Right ventricle myocardium superior (tissue), 1 donor: ENCODE data around the gene RBMS3. TPM values are rescaled to one million over a fixed set of nuclear protein-coding genes. Genes with fewer than 3 reads are reported as not detected.
A peak's percentile ranks its signal among the peaks of the same experiment; 100 is the strongest.
"Not testable (repeated sequence)": the region's sequence is repeated elsewhere in the genome, so short reads cannot be mapped to it uniquely, and the experiment has no call there.

Source experiments
- ATAC-seq: fragments of 200-7000 bp; cut with Tn5 transposase; one replicate; pipeline ENCODE4 v1.9.1; 2020; ENCODE audit warnings: mild to moderate bottlenecking; ENCODE audit not compliant: poor library complexity
- DNase-seq: peaks from one replicate; pipeline ENCODE4 v3.0.0-alpha.2; 2020
- intact Hi-C: fragments of 100-400 bp; cut with DNase I; formaldehyde crosslinking; loops from one replicate; pipeline ENCODE4 v1.11.2; 2022
- total RNA-seq: library from RNA; stranded (reverse); fragmentation: NEBNext Ultra II Directional; extraction: Animal tissue kit (Norgen Biotek cat#: 25700); gene quantifications from one replicate; pipeline ENCODE4 v1.2.1, GENCODE V29; 2021
- donor health status: DM: no; HTN: yes; CAD: no; lungs with severe emphysema.

RBMS3 gene
- total RNA-seq, 1 donor from 2014 or later, result 25.3 TPM

GRCh38 chr3:29436612-29437323, 155.9 kb downstream of the RBMS3 start:
- DNase-seq (no peak), ATAC-seq (peak; percentile 17)
- intact Hi-C loops, result loop anchor here (10.0 kb wide), 1 partner anchor 328 kb away; no protein-coding TSS in a partner anchor

GRCh38 chr3:29438580-29438979, 157.7 kb downstream of the RBMS3 start:
- no peak for ATAC-seq
- DNase-seq, result no peak
- intact Hi-C loops, result loop anchor here (10.0 kb wide), 1 partner anchor 326 kb away; no protein-coding TSS in a partner anchor

GRCh38 chr3:29440413-29441305, 159.8 kb downstream of the RBMS3 start:
- DNase-seq, result no peak
- ATAC-seq, result peak; percentile 78
- intact Hi-C loops, result no loop called here

GRCh38 chr3:29441422-29441821, 160.6 kb downstream of the RBMS3 start:
- intact Hi-C loops, result no loop called here
- ATAC-seq (no peak), DNase-seq (no peak)

GRCh38 chr3:29447946-29448627, 167.2 kb downstream of the RBMS3 start:
- DNase-seq (no peak), ATAC-seq (no peak)
- intact Hi-C loops, result no loop called here

- intact Hi-C loops, result no loop called here
- DNase-seq, result no peak
- ATAC-seq, result no peak
Observed at GRCh38 chr3:29451920-29452319, 171.0 kb downstream of the RBMS3 start.

GRCh38 chr3:29452934-29453283, 172.0 kb downstream of the RBMS3 start:
- peak; percentile 22 for ATAC-seq
- intact Hi-C loops, result no loop called here
- no peak for DNase-seq

- intact Hi-C loops, result no loop called here
- ATAC-seq (peak; percentile 76), DNase-seq (peak; percentile 43)
Observed at GRCh38 chr3:29453284-29454001, 172.6 kb downstream of the RBMS3 start.

- ATAC-seq, result no peak
- intact Hi-C loops, result no loop called here
- no peak for DNase-seq
Observed at GRCh38 chr3:29454161-29454611, 173.3 kb downstream of the RBMS3 start.

GRCh38 chr3:29456901-29457300, 176.0 kb downstream of the RBMS3 start:
- ATAC-seq (no peak), DNase-seq (no peak)
- intact Hi-C loops, result no loop called here

- ATAC-seq (no peak), DNase-seq (no peak)
- intact Hi-C loops, result no loop called here
Observed at GRCh38 chr3:29463304-29463703, 182.4 kb downstream of the RBMS3 start.

GRCh38 chr3:29465836-29466235, 185.0 kb downstream of the RBMS3 start:
- ATAC-seq, result peak; percentile 58
- DNase-seq, result no peak
- intact Hi-C loops, result no loop called here

GRCh38 chr3:29466442-29466841, 185.6 kb downstream of the RBMS3 start:
- intact Hi-C loops, result no loop called here
- no peak for DNase-seq
- no peak for ATAC-seq

GRCh38 chr3:29468187-29468586, 187.3 kb downstream of the RBMS3 start:
- intact Hi-C loops, result no loop called here
- ATAC-seq (no peak), DNase-seq (no peak)

- DNase-seq, ATAC-seq, intact Hi-C loops: not testable (repeated sequence)
Observed at GRCh38 chr3:29473481-29474170, 192.8 kb downstream of the RBMS3 start.

- ATAC-seq (no peak), DNase-seq (no peak)
- intact Hi-C loops, result no loop called here
Observed at GRCh38 chr3:29475305-29475840, 194.5 kb downstream of the RBMS3 start.

GRCh38 chr3:29475854-29476253, 195.0 kb downstream of the RBMS3 start:
- intact Hi-C loops, result no loop called here
- DNase-seq, result no peak
- no peak for ATAC-seq

- ATAC-seq, result no peak
- intact Hi-C loops, result no loop called here
- no peak for DNase-seq
Observed at GRCh38 chr3:29478611-29479010, 197.7 kb downstream of the RBMS3 start.
